Spleen (tissue), 11 donors: ENCODE results near the gene SLC35F3. TPM values are rescaled to one million over a fixed set of nuclear protein-coding genes. Genes with fewer than 3 reads are reported as not detected.

Experiments used
- DNase-seq: peaks from one replicate; pipeline ENCODE4 v3.0.0-alpha.2; 2020
- H3K27ac ChIP-seq, 8 donors: fragments of 200-600 bp; sonication (generic) in 7 of 8; 1 replicate in 4 of 8; 2 replicates in 4 of 8; pipeline versions ENCODE4 v1.5.0 to v1.8.0; 2016 to 2021; ENCODE audit warnings: inconsistent platforms in 4 of 8, mild to moderate bottlenecking in 4 of 8, moderate library complexity in 1 of 8
- H3K27me3 ChIP-seq, 7 donors: fragments of 200-600 bp; sonication (generic) in 6 of 7; replicated peaks in 1 of 7; 1 replicate in 4 of 7; 2 replicates in 3 of 7; pipeline versions ENCODE4 v1.5.0 to v1.8.0; 2016 to 2021; ENCODE audit warnings: inconsistent platforms in 3 of 7, mild to moderate bottlenecking in 1 of 7
- H3K36me3 ChIP-seq, 6 donors: fragments of 200-600 bp; sonication (generic) in 5 of 6; 1 replicate in 4 of 6; 2 replicates in 2 of 6; pipeline versions ENCODE4 v1.5.0 to v1.8.0; 2016 to 2021; ENCODE audit warnings: inconsistent platforms in 2 of 6
- H3K4me1 ChIP-seq, 6 donors: fragments of 200-600 bp; sonication (generic) in 5 of 6; 1 replicate in 3 of 6; 2 replicates in 3 of 6; pipeline versions ENCODE4 v1.5.0 to v1.8.0; 2016 to 2021; ENCODE audit warnings: inconsistent platforms in 3 of 6
- H3K4me3 ChIP-seq, 8 donors: fragments of 200-600 bp; sonication (generic) in 7 of 8; 1 replicate in 4 of 8; 2 replicates in 4 of 8; pipeline versions ENCODE4 v1.5.0 to v1.8.0; 2016 to 2021; ENCODE audit warnings: inconsistent platforms in 4 of 8, mild to moderate bottlenecking in 4 of 8, moderate library complexity in 2 of 8
- H3K9me3 ChIP-seq, 8 donors: fragments of 200-600 bp; sonication (generic) in 7 of 8; 1 replicate in 4 of 8; 2 replicates in 4 of 8; pipeline versions ENCODE4 v1.5.0 to v1.8.0; 2016 to 2021; ENCODE audit warnings: inconsistent platforms in 4 of 8
- CTCF ChIP-seq, 11 experiments: fragments of 200-600 bp in 7 of 11; fragments of 450-650 bp in 4 of 11; sonication (generic) in 4 of 11; IDR thresholded peaks in 8 of 11; conservative IDR thresholded peaks in 3 of 11; 1 replicate in 7 of 11; 2 replicates in 4 of 11; pipeline versions ENCODE4 v1.4.0 to v1.8.0; 2016 to 2021; ENCODE audit warnings: antibody characterized with exemption in 11 of 11, inconsistent platforms in 4 of 11, mild to moderate bottlenecking in 1 of 11
- POLR2A ChIP-seq, 3 donors: fragments of 450-650 bp; IDR thresholded peaks; one replicate each; pipeline ENCODE4 v1.5.1; 2017; ENCODE audit warnings: antibody characterized with exemption in 3 of 3, mild to moderate bottlenecking in 1 of 3
- POLR2AphosphoS5 ChIP-seq, 3 donors: sonication (generic); formaldehyde crosslinking; IDR thresholded peaks; one replicate each; pipeline ENCODE4 v1.5.1; 2017; ENCODE audit warnings: antibody characterized with exemption in 3 of 3
- WGBS, 5 donors: extraction: QIAGEN DNeasy Blood & Tissue Kit in 3 of 5; methylation state at CpG; one replicate each; pipeline versions ENCODE4 v1.1.5 to v1.1.7; 2013 to 2018; 5-methylcytosine and 5-hydroxymethylcytosine counted together
- intact Hi-C: fragments of 100-400 bp; cut with DNase I; formaldehyde crosslinking; loops from one replicate; pipeline ENCODE4 v1.15.0; 2023; ENCODE audit warnings: low total_unique reads
- polyA plus RNA-seq, 3 donors: library from polyadenylated mRNA; stranded (reverse); fragments of 200-250 nt; gene quantifications; one replicate each; pipeline ENCODE4 v1.2.1, GENCODE V29; 2013
- total RNA-seq, 7 donors: library from RNA; depleted of rRNA in 3 of 7; stranded (reverse); fragments of >200 nt in 3 of 7; fragmentation: NEBNext Ultra II Directional in 4 of 7; extraction: Animal tissue kit (Norgen Biotek cat#: 25700) in 4 of 7; gene quantifications; one replicate each; pipeline versions ENCODE4 v1.1.0 to v1.2.1, GENCODE V29; 2016 to 2021
- donor health status: healthy with polysubstance abuse.
- donor health status: DM: no; HTN: no; CAD: no; lungs with moderate emphysema.
- donor health status: DM: no; HTN: no; CAD: no.
- donor health status: Bipolar disorder and iron deficiency.
- donor health status: healthy.
- donor health status: DM: no; HTN: no; CAD: no.
- donor health status: DM: yes; HTN: yes; CAD: no.

SLC35F3 gene
- total and polyA plus RNA-seq, 10 donors = 0.03 to 0.44 (median 0.11) TPM; not detected in 5

GRCh38 chr1:234337233-234337632, 432.8 kb downstream of the SLC35F3 start:
- Histone ChIP-seq H3K27me3 (peaks cover 0 to 3% (median 0%) of the 10 kb centered on the region in 7 donors), H3K27ac (no peak overlapping the region), H3K9me3 (peaks cover 0 to 54% (median 46%) of the 10 kb centered on the region in 8 donors), H3K36me3 (no peaks in the 10 kb centered on the region), H3K4me1 (no peaks in the 10 kb centered on the region), H3K4me3 (no peak overlapping the region)
- intact Hi-C loops = no loop called here
- WGBS, 5 donors = 91 to 98% (median 96%) methylated on average over 1 of the region's 1 CpG
- DNase-seq = no peak
- TF ChIP-seq CTCF (IDR thresholded peaks at IDR 0.05 in 8 of 11, conservative IDR thresholded peaks at IDR 0.05 in 3 of 11) = no peak
- TF ChIP-seq POLR2AphosphoS5 (IDR thresholded peaks at IDR 0.05) = no peak
- no peak for TF ChIP-seq POLR2A (IDR thresholded peaks at IDR 0.05)

- no peak overlapping the region for H3K4me3 ChIP-seq
- no peaks in the 10 kb centered on the region for H3K27me3 ChIP-seq
- TF ChIP-seq CTCF (IDR thresholded peaks at IDR 0.05 in 8 of 11, conservative IDR thresholded peaks at IDR 0.05 in 3 of 11) = no peak
- no peak for TF ChIP-seq POLR2AphosphoS5 (IDR thresholded peaks at IDR 0.05)
- TF ChIP-seq POLR2A (IDR thresholded peaks at IDR 0.05) = no peak
- H3K36me3 ChIP-seq = no peaks in the 10 kb centered on the region
- intact Hi-C loops = no loop called here
- no peaks in the 10 kb centered on the region for H3K4me1 ChIP-seq
- no peak overlapping the region for H3K27ac ChIP-seq
- DNase-seq = no peak
- peaks cover 0 to 52% (median 44%) of the 10 kb centered on the region in 8 donors for H3K9me3 ChIP-seq
- WGBS, 5 donors = 86 to 99% (median 93%) methylated on average over 2 of the region's 2 CpGs
Measured at GRCh38 chr1:234340528-234340927, 436.1 kb downstream of the SLC35F3 start.

GRCh38 chr1:234342774-234343173, 438.3 kb downstream of the SLC35F3 start:
- Histone ChIP-seq H3K4me3 (no peak overlapping the region), H3K27me3 (no peaks in the 10 kb centered on the region), H3K27ac (no peak overlapping the region), H3K36me3 (no peaks in the 10 kb centered on the region), H3K9me3 (peaks cover 0 to 30% (median 24%) of the 10 kb centered on the region in 8 donors), H3K4me1 (no peaks in the 10 kb centered on the region)
- intact Hi-C loops = no loop called here
- WGBS, 5 donors = 84 to 91% (median 87%) methylated on average over 5 of the region's 5 CpGs
- DNase-seq = no peak
- no peak for TF ChIP-seq POLR2A (IDR thresholded peaks at IDR 0.05)
- no peak for TF ChIP-seq POLR2AphosphoS5 (IDR thresholded peaks at IDR 0.05)
- no peak for TF ChIP-seq CTCF (IDR thresholded peaks at IDR 0.05 in 8 of 11, conservative IDR thresholded peaks at IDR 0.05 in 3 of 11)

GRCh38 chr1:234345237-234345636, 440.8 kb downstream of the SLC35F3 start:
- TF ChIP-seq POLR2AphosphoS5 (IDR thresholded peaks at IDR 0.05) = no peak
- TF ChIP-seq POLR2A (IDR thresholded peaks at IDR 0.05) = no peak
- no peak for TF ChIP-seq CTCF (IDR thresholded peaks at IDR 0.05 in 8 of 11, conservative IDR thresholded peaks at IDR 0.05 in 3 of 11)
- intact Hi-C loops = no loop called here
- Histone ChIP-seq H3K4me1 (no peaks in the 10 kb centered on the region), H3K27me3 (peaks cover 0 to 5% (median 0%) of the 10 kb centered on the region in 7 donors), H3K9me3 (peaks cover 0 to 7% (median 4%) of the 10 kb centered on the region in 8 donors), H3K27ac (no peak overlapping the region), H3K36me3 (no peaks in the 10 kb centered on the region), H3K4me3 (no peak overlapping the region)
- WGBS, 5 donors = 84 to 100% (median 90%) methylated on average over 1 of the region's 1 CpG
- no peak for DNase-seq
